GM21619 (cell line): ENCODE results near the gene OR2L5.
A peak's percentile ranks its signal among the peaks of the same experiment; 100 is the strongest.

ENCODE experiments used
- ATAC-seq: cut with Tn5 transposase; IDR thresholded peaks from one replicate; pipeline ENCODE4 v1.9.1; 2021; ENCODE audit not compliant: unreplicated experiment

Gene OR2L5, protein sequence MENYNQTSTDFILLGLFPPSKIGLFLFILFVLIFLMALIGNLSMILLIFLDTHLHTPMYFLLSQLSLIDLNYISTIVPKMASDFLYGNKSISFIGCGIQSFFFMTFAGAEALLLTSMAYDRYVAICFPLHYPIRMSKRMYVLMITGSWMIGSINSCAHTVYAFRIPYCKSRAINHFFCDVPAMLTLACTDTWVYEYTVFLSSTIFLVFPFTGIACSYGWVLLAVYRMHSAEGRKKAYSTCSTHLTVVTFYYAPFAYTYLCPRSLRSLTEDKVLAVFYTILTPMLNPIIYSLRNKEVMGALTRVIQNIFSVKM

DNA sequence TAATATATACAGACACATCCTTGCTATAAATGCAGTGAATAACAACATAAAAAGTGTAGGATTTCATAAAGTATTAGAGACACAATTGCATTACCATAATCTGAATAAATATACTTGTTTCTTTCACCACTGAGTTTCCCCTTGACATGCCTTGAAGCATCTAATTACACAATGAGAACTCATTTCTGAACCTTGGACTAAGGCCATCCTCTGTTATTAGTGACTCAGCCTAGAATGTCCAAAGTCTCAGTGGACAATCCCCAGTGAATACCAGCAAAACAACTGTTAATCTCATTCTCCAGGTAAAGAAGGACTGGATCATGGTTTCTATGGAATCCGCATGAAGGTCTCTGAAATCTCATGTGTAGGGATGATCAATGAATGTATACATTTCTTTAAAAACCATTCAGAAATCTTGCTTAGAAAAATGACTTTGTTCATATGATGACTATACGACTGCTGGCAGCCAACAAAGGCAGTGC, at the start of gene OR2L5:
TSS of gene OR2L5 (plus strand) at position 432 of the 482 bp plus-strand sequence. CDS start 8,288 bp downstream, outside the sequence.
- no peak for ATAC-seq

DNA sequence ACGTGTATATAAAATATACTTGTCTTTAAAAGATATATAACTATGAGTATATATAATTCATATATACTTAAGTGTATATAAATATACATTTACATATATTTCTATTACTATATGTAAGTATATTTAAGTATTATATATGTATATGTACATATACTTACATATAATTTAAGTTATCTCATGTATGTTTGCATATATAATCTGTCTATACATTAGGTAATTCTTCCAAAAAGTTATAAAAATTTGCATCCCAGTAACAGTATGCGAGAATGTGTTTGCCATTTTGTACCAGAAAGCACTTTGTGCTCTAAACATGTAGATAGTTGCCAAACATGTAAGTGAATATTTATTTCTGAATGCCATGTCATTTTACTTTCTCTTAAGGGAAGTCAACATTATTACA, 48.5 kb upstream of the OR2L5 start, which contains the start of gene OR2AK2:
TSS of gene OR2AK2 (plus strand) at position 301 of the 400 bp plus-strand sequence. CDS start 144 bp downstream, outside the sequence.
- no peak for ATAC-seq

DNA sequence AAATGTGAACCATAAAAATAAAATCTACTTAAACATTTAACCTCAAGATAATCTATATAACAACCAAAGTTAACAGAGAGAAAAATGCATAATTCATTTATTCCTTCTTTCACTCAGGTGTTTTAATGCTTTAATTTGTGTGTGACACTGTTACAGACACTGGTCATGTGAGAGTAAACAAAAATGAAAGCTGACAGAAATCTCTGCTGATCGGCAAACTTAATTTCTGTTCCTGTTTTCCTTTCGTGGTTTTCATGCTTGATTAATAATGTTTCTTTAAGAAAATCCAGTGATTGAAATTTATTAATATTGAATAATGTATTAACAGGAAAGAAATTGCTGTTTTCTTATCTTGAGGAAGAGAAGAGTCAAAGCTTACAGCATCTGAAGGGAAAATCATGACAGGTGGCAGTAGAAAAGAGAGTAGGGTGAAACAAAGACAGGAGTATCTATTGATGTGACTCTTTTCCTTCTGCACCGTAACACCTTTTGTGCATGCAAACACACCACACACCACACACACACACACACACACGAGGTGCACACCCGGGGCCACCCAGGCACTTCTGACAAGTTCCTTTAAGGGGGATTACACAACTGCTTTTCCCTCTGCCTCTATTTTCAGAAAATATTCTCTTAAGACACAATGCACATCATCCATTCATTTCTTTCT, 46.8 kb upstream of the OR2L5 start:
- peak; percentile 77 for ATAC-seq

DNA sequence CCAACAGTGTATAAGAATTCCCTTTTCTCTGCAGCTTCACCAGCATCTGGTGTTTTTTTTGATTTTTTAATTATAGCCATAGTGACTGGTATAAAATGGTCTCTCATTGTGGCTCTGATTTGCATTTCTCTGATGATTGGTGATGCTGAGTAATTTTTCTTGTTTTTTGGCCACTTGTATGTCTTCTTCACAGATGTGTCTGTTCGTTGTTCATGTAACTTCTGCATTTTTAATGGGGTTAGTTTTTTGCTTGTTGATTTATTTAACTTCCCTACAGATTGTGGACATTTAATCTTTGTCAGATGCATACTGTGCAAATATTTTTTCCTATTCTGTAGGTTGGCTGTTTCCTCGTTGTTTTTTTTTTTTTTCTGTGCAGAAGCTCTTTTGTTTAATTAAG, 20.5 kb upstream of the OR2L5 start:
- ATAC-seq, result no peak

DNA sequence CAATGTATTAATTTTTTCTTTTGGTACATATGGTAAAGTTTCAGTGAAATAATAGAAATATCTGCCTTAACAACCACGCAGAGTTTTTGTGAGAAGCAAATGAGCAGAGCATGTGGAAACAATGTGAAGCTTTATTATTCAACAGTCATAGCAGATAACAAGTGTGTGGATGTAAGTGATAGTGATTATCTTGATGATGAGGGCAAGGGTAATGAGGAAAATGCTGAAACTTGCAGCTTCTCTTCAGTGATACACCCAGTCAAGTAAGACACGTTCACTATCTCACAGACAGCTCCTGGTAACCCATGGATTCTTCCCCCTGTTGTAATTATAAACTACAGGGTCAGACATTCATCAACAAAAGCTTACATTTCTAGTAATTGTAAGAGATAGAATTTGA, 14.6 kb upstream of the OR2L5 start:
- ATAC-seq, result no peak

DNA sequence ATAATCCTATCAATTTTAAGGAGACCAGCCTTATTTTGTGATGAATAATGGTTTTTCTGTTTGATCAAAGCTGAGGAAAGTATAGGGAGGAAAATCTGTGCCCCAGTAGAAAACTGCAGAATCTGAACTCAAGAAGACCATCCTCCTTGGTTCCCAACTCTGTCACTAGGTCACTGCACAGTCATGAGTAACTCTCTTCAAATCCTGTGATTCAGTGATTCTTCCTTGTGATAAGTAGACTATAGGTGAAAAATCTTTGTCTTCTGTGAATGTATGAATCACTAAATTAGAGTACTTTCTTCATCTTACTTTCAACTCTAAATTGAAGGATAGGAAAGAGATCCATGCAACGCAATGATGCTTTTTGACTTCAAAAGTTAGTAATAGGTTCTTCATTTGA, 13.3 kb upstream of the OR2L5 start:
- ATAC-seq, result no peak

DNA sequence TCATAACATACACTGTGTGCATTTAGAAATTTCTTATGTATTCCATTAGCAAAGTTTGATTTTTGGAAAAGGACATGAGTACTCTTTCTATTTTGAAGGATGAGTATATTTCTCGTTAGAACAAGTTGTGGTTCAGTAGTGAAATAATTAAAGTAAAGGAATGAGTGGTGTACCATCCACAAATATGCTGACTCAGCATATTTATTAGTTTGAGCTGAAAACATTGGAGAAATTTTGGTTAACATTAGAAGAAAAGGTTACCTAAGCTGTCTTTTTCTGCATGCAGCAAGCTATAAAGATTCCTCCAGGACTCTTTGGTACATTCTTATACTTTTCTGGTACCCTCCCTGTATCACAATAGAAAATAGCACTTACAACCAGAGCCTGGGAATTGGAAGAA, 5.7 kb upstream of the OR2L5 start:
- ATAC-seq, result no peak

DNA sequence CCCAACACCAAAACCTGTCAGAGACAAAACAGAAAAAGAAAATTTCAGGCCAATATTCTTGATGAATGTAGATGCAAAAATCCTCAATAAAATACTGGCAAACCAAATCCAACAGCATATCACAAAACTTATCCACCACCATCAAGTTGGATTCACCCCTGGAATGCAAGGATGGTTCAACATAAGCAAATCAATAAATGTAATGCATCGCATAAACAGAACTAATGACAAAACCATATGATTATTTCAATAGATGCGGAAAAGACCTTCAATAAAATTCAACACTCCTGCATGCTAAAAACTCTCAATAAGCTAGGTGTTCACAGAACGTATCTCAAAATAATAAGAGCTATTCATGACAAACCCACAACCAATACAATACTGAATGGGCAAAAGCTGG, 3.8 kb upstream of the OR2L5 start:
- ATAC-seq, result no peak

DNA sequence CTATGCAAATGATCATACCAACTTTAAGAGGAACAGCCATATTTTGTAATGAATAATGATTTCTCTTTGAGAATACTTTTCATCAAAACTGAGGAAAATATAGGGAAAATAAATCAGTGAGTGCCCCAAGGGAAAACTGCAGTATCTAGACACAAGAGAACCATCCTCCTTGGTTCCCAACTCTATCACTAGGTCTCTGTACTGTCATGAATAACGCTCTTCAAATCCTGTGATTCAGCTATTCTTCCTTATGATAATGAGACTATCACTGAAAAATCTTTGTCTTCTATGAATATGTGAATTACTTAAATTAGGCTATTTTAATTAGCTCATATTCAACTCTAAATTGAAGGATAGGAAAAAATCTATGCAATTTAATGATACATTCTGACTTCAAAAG, 2.3 kb downstream of the OR2L5 start:
- ATAC-seq, result no peak

DNA sequence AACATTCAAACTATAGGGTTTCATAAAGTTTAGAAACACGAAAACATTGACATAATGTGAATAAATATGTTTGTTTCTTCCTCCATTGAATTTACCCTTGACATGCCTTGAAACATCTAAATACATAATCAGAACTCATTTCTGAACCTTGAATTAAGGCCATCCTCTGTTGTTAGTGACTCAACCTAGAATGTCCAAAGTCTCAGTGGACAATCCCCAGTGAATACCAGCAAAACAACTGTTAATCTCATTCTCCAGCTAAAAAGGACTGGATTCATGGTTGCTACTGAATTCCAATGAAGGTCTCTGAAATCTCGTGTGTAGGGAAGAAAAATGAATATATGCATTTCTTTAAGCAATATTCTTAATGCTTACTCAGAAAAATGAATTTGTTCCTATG, 16.3 kb downstream of the OR2L5 start, which contains the start of gene OR2L2:
TSS of gene OR2L2 (plus strand) at position 301 of the 400 bp plus-strand sequence. CDS start 8,198 bp downstream, outside the sequence.
- ATAC-seq, result no peak

DNA sequence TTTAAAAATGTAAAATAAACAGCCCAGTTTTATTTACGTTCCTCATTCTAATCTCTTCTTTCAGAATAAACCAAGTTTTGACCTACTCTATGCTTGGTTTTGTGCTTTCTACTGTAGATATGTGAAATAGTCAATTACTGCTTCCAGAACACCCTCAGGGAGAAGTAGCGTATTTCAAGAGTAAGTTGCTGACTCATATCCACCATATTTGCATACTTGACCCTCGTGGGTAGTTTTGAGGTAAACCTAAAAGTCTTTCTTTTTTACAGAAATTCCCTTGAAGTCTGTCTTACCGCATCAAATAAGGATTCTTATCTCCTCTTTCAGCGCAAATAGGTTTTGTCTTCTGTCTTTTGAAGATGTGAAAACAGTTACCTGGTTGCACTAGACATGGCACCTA, 31.7 kb downstream of the OR2L5 start:
- no peak for ATAC-seq

DNA sequence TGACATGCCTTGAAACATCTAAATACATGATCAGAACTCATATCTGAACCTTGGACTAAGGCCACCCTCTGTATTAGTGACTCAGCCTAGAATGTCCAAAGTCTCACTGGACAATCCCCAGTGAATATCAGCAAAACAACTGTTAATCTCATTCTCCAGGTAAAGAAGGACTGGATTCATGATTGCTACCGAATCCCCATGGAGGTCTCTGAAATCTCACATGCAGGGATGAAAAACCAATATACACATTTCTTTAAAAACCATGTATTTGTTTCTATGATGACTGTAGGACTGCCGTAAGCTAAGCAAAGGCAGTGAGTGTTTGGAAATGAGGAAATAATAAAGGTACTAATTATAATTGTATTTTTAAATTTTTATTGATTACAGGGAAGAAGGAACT, 33.1 kb downstream of the OR2L5 start, which contains the start of gene OR2L3:
TSS of gene OR2L3 (plus strand) at position 301 of the 400 bp plus-strand sequence. CDS start 13,846 bp downstream, outside the sequence.
- ATAC-seq, result no peak

DNA sequence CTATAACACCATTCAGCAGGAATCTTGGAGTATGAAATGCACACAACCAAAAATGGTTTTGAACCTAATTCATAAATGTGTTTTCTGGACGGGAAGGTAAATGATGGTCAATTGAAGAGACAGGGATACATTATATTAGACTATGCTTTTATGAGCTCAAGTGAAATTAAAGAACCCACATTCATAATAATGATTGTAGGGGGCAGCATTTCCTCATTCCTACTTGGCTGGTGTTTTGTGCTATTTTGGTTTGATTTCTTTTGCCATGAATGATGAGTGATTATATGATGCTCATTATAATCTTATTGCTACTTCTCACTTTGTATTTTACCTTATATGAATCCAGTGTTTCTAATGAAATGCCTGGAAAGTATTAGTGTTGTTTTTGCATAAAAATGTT, 33.5 kb downstream of the OR2L5 start:
- no peak for ATAC-seq

DNA sequence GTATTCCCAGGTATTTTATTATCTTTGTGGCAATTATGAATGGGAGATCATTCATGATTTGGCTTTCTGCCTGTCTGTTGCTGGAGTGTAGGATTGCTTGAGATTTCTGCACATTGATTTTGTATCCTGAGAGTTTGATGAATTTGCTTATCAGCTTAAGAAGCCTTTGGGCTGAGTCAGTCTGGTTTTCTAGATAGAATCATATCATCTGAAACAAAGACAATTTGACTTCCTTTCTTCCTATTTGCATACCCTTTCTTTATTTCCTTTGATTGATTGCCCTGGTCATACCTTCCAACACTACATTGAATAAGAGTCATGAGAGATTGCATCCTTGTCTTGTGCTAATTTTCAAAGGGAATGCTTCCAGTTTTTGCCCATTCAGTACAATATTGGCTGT, 41.2 kb downstream of the OR2L5 start:
- ATAC-seq, result no peak

DNA sequence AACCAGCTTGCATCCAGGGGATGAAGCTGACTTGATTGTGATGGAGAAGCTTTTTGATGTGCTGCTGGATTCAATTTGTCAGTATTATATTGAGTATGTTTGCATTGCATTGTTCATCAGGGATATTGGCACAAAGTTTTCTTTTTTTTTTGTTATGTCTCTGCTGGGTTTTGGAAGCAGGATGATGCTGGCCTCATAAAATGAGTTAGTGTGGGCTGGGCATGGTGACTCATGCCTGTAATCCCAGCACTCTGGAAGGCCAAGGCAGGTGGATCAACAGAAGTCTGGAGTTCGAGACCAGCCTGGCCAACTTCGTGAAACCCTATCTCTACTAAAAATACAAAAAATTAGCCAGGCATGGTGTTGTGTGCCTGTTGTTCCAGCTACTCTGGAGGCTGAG, 41.8 kb downstream of the OR2L5 start:
- no peak for ATAC-seq

DNA sequence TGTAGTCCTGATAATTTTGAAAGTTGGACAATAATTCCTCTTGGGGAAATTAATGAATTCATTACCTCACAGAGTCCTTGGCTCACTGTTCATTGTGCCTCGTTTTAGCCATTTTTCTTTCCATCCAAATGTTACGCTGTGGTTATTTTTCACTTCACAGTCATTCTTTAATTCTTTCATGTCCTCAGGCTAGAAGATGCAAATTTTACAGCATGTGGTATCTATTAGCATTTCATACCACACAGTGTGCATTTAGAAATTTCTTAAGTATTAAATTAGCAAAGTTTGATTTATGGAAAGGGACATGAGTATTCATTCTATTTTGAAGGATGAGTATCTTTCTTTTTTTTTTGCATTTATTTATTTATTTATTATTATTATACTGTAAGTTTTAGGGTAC, 51.6 kb downstream of the OR2L5 start:
- no peak for ATAC-seq

DNA sequence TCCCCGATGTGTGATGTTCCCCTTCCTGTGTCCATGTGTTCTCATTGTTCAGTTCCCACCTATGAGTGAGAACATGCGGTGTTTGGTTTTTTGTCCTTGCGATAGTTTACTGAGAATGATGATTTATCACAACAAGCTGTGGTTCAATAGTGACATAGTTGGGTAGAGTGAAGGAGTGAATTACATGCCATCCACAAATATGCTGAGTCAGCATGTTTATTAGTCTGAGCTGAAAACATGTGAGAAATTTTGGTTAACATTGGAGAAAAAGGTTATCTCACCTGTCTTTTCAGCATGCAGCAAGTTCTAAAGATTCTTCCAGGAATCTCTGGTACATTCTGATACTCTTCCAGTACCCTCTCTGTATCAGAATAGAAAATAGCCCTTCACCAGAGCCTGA, 52.1 kb downstream of the OR2L5 start:
- ATAC-seq, result no peak
